Measurements from ENCODE around the gene TNKS1BP1.
A peak's percentile ranks its signal among the peaks of the same experiment; 100 is the strongest.
"Not testable (repeated sequence)": the region's sequence is repeated elsewhere in the genome, so short reads cannot be mapped to it uniquely, and the experiment has no call there.

Gene TNKS1BP1

DNA sequence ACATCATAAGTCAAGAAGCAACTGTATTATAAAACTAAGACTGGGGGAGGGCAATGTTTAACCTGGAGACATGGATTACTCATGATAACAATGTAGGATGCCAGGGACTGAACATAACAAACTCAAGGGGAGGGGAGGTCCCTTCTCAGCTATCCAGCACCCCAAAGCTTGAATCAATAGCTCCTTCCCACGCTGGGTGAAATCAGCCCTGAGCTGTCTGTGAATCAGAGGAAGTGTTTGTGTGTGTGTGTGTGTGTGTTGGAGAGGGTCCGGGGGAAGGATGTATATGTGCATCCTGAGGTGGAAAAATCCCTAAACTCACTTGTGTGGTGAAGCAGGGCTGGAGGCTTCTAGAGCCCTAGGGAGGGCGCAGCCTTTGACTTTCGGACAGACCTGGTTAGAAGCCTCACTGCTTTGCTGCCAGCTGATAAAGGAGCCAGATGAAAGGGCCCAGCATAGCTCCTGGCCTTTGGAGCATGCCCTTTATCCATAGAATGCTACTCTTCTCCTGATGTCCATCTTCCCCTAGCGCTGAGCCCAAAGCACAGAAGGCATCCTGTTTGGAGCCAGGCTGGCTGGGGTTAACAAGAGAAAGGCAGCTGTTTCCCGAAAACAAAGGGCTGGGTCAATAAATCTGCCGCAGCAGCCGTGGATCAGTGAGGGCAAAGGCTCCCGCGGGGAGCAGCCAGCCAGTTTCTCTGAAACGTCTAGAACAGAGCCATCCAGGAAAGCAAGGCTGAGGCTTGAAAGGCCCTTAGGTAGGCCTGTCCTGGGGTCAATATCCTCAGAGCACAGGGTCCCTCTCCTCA lies 35.8 kb downstream of the TNKS1BP1 start:
- ATAC-seq (peak; percentile 50), DNase-seq (no peak)

DNA sequence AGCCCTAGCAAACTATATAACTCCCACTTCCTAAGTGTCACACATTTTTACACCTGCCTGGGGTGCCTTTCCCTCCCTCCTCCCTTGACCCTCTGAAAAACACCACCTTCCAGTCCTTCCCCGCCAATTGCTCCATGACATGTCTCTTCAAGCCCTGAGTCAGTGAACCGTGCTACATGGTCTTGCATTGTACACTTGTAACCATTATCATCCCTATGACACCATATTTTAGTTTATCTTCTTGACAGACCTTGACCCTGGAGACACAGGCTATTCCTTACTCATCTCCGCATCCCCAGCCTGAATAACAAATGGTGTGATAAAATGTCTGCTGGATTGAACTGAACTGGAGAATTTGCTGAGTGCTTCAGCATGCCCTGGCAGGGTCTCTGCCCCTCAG lies 36.9 kb downstream of the TNKS1BP1 start:
- no peak for ATAC-seq
- DNase-seq: no peak

DNA sequence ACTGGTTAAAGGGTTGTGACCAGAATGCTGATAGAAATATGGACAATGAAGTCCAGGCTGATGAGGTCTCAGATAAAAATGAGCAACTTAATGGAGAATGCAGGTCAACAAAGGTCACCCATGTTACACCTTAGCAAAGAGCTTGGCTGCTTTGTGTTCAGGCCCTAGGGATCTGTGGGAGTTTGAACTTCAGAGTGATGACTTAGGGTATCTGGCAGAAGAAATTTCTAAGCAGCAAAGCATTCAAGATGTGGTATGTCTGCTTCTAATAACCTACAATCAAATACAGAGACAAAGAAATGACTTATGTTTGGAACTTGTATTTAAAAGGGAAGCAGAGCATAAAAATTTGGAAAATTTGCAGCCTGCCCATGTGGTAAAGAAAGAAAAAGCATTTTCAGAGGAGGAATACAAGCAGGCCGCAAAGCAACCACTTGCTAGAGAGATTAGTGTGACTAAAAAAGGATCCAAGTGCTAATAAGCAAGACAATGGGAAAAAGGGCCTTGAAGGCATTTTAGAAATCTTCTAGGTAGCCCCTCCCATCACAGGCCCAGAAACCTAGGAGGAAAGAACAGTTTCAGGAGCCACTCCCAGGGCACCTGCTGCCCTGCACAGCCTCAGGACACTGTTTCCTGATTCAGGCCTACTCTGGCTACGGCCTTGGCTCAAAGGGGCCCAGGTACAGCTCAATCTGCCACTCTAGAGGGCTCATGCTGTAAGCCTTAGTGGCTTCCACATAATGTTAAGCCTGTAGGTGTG lies 41.3 kb downstream of the TNKS1BP1 start:
- ATAC-seq (no peak), DNase-seq (no peak)

DNA sequence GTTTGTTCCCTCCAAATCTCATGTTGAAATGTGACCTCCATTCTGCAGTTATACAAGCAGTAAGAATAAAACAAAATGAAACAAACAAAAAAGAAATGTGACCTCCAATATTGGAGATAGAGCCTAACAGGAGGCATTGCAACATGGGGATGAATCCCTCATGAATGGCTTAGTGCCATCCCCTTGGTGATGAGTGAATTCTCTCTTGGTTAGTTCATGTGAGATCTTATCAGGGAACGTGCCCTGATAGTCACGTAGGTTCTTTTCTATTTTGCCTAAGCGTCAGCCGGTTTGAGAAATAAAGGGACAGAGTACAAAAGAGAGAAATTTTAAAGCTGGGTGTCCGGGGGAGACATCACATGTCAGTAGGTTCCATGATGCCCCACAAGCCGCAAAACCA lies 43.2 kb downstream of the TNKS1BP1 start:
- ATAC-seq, DNase-seq: not testable (repeated sequence)

DNA sequence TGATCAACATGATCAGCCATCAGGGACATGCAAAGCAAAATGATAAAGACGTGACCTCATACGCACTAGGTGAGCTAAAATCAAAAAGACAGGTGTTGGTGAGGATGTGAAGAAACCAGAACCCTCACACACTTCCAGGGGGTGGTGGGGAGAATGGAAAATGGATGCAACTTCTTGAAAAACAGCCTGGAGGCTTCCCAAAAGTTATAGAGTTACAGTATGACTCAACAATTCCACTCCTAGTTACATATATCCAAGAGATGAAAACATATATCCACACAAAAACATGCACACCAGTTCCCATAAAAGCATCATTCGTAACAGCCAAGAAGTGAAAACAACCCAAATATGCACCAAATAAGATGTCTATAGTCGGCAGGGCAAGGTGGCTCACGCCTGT lies 45.6 kb downstream of the TNKS1BP1 start:
- ATAC-seq (no peak), DNase-seq (no peak)

DNA sequence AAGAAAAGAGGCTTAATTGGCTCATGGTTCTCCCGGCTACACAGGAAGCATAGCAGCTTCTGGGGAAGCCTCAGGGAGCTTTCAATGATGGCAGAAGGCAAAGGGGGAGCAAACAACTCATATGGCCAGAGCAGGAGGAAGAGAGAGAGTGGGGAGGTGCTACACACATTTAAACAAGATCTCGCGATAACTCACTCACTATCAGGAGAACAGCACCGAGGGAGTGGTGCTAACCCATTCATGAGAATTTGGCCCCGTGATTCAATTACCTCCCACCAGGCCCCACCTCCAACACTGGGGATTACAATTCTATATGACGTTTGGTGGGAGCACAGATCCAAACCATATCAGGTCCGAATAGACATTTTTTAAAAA lies 46.0 kb downstream of the TNKS1BP1 start:
- ATAC-seq (no peak), DNase-seq (no peak)

DNA sequence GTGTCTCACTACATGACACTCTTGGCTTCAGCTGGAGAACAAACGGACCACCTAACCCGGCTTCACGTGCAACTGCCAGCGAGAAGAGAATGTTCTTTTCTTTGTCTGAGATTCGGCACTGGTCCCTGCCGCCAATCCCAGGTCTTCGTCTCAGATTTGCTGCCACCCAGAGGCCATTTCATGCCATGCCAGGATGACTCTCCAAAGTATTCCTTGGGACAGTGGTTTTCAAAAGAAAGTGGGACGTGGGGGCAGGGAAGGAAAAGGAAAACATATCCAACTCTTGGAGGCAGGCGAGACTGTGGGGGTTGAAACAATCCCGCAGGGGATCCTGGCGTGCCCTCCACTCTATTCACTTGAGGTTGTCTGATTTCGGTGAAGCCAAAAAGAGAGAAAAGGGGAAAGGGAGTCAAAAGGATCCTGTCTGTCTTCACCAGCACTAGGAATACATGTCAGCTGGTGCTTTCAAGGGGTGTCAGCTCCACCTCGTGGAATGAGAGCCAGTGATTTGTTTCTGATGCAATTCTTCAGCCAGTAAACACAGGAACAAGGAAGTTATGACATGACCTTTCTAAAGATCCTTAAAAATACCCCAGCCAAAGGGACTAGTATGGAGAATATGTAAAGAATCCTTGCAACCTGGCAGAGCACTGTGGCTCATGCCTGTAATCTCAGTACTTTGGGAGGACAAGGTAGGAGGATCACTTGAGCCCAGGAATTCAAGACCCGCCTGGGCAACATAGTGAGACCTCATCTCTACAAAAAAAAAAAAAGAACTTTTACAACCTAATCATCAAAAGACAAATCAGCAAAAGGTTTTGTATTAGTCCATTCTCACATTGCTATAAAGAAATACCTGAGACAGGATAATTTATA lies 46.7 kb downstream of the TNKS1BP1 start:
- DNase-seq: peak; percentile 37
- no peak for ATAC-seq

DNA sequence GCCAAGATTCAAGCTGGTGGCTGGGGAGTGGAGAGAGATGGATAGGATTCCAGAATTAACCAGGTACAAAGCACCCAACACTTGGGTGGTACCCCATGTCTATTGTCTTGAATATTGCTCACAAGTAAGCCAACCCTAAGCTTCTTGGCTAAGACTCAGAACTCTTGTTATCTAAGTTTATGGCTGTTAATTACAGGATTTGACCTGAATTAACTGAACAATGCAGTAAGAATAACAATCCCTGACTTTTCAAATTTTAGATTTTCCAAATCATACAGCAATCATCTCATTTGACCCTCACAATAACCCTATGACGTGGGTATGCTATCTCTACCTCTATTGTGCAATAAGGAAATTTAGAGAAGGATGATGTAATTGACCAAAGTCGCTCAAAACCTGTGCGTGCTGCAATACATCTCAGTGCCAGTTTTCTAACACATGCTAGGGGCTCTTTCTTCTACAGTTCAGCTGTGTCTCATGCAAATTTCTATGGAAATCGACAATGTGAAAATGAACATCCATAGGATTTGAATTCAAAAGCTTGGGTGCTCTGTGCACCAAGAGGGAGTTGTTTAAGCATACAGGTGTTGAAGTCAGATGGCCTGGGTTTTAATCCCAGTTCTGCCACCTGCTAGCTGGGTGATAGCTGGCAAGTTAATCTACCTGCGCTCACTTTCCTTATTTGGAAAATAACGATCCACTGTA lies 47.6 kb downstream of the TNKS1BP1 start:
- DNase-seq: no peak

DNA sequence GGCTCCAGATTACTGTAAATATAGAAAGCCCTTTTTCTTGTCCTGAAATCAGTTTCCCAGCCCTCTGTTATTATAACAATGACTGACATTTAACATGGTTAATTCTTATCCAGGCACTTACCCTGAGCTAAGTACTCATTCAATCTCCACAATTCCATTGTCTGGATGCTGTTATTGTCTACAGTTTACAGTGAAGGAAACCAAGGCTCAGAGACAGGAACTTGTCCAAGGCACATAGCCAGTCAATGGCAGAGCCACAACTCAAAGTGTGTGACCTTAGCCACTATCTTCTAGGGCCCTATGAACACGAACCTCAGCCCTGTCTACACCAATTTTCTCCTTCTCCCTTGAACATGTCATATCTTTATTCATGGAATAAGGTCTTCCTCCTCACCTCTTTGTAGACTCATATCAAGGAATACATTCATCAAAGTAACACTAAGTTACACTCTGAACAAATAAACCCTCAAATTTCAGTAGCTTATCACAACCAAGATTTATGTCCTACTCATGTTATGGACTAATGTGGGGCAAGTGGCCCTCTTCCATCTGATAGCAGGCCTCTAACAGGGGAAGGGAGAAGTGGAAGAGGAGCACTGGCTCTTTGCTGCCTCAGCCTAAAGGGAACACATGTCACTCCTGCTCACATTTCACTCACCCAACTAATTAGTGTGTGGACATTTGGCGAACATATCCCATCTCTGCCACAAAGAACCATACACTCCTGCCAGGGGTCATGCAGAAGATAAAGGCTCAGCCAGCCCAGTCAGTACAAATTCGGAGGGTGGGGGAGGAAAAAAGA lies 48.4 kb downstream of the TNKS1BP1 start:
- DNase-seq (no peak), ATAC-seq (no peak)

More for the DNA sequence above, 47.6 kb downstream of the TNKS1BP1 start:
- no peak for ATAC-seq

DNA sequence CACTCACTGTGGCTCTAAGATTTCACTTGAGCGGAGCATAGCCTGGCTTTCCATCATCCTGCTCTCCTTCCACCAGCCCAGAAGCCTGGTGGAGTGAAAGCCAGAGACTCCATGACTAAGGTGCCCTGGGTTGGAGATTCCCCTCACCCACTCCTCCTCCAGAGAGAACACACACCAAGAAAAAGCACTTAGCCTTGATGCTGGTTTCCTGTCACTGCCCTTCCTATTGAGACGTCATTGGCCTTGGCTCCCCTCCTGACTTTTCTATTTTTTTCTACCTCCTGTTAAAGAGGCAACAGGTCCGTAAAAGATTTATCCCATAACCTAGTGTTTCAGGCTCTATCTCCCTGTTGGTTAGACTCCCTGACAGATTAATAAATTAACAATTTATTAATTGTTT lies 49.2 kb downstream of the TNKS1BP1 start:
- DNase-seq (no peak), ATAC-seq (no peak)

DNA sequence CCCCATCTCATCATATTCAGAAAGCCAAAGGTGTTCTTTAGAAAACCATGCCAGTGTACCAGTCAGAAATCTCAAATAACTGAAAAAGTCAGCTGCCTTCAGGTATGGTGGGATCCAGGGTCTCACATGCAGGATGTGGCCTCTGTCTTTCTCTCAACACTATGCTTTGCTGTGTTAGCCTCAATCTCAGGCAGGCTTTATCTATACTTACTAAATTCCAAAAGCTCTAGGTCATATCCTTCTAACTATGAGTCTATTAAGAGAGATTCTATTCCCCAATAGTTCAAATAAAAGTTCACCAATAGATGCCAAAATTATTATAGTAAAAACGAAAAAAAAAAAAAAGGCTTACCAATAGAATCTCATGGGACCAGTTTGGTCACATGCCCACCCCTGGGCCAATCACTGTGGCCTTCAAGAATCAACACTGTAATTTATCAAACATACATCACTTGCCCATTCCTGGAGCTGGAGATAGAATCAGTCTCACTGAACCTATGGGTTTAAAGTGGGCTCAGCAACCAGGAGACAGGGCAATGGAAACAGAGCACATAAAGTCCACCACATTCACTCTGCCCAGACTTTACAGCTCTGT lies 49.8 kb downstream of the TNKS1BP1 start:
- no peak for ATAC-seq
- no peak for DNase-seq

DNA sequence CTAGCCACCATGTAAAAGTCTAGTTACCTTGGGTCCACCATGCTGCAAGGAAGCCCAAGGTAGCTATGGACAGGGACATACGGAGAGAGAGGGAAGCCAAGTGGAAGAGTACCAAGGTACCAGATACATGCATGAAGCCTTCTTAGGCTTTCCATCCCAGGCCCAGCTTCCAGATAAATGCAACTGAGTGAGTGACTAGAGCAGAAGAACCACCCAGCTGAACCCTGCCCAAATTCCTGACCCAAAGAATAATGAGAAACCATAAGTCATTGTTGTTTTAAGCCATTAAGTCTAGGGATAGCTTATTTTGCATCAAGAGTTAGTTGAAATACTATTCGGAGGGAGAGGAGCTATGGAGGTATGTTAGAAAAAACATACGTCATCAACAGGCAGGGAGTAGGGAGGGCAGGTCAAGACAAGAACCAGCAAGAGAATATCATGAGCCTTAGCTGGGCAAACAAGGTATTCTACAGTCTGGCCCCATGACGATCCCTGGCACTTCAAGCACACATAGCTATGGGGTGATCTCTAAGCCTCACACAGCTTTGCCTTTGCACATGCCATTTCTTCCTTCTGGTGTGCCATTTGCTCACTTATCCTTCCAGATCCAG lies 51.2 kb downstream of the TNKS1BP1 start:
- ATAC-seq (no peak), DNase-seq (no peak)

DNA sequence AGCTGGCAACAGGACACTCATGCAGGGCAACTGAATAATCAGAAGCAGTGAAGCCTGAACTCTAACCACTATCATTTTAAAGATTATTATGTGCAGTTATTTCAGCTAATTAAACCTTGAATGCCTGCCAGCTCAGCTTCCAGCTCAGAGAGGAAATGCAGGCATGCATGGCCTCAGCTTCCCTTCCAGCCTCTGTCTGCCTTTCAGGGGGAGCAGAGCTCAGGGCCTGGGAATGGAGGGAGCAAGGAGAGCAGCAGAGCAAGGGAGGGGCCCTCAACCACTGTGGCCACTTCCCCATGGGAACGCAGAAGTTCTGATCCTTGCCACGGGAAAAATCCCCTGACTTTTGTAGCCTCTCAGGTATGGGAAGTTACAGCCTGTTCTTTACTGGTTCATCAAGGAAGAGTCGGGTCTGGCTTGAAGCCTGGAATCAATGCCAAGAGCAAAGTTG lies 55.2 kb downstream of the TNKS1BP1 start:
- no peak for DNase-seq
- ATAC-seq: no peak

DNA sequence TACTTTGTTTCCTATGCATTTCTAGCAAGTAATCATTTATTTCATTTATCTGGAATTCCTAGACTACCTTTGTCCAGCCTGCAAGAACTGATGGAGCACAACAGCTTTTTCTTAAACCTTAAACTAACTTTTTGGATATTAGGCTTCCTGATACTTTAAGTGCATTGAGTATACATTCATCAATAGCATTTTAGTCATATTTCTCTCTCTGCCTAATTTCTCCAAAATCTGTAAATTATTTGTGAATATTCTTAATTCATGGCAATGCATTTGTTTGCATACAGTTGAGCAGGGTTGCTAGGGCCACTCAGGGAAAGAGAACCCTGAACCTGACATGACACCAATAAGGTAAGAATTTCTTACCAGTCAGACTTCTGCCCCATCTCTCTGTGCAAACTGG lies 58.6 kb downstream of the TNKS1BP1 start:
- DNase-seq (no peak), ATAC-seq (no peak)

DNA sequence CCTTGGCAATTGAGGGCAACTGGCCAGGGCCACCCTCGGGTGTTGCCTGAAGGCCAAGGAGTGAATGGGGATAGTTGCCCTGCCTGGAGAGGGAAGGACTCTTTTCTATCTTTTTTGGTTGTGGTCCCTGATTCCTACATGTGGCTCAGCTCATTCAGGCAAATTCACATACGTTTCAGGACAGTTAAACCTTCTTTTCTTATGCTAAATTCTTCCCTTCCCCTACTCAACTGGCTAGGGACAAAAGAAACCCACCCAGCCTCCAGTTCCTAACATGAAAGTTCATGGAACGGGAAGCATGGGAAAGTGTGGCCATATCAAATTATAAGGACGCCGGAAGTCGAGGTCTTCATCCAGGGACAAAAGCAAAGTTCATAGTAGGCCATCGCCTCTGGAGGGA lies 61.4 kb downstream of the TNKS1BP1 start:
- ATAC-seq (no peak), DNase-seq (no peak)

DNA sequence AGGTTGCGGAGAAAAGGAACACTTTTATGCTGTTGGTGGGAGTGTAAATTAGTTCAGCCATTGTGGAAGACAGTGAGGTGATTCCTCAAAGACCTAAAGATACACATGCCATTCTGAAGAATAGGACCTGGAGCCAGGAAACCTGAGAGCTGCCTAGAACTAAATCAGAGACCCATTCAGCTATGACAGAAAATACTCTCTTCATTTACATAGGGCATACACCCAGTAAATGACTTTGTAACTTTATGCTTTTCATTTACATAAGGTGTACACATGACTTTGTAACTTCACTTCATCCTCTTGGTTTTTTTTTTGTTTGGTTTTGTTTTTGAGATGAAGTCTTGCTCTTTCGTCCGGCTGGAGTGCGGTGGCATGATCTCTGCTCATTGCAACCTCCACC lies 62.6 kb downstream of the TNKS1BP1 start:
- DNase-seq: no peak
- no peak for ATAC-seq

DNA sequence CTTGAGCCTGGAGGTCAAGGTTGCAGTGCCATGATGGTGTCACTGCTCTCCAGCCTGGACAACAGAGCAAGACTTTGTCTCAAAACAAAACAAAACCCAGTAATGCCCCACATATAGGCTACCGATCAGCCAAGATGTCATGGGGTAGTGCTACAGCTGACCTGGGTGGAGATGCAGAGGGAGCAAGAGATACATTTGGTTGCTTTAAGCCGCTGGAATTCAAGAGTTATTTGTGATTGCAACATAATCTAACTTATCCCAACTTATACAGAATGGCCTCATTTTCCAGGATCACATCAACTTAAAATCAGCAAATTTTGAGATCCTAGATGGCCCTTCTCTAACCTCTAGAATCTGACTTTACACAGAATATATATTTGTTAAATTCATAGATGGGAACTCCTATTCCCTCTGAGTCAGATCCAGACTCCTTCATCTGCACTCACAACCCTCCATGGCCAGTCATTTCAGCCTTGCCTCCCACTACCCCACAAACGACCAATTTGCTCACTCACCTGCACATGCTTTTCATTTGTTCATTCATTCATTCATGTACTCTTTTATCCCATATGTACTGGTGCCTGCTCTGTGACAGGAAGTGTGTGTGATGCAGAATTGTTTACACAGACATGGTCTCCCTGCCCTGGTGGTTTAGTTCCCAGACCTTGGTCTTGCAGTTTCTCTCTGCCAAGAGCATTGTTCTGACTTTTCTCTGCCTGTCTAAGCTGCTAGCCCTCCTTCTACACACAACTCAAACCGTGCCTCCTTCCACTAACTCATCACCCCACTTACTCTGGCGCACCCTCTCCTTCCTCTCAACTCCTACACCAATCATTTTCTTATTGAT lies 63.6 kb downstream of the TNKS1BP1 start:
- no peak for DNase-seq

DNA sequence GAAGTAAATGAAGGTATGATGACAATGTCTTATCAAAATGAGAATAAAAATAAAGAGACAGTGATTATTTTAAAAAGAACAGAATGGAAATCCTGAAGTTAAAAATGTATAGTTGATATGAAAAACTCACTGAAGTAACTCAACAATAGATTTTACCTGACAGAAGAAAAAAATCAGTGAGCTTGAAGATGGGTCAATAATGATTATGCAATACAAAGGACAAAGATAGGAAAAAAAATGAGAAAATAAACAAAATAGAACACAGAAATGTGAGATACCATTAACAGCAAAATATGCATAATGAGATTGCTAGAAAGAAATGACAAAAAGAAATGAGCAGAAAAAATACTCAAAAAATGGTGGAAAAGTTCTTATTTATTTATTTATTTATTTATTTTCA lies 68.6 kb downstream of the TNKS1BP1 start:
- ATAC-seq (no peak), DNase-seq (no peak)

More for the DNA sequence above, 63.6 kb downstream of the TNKS1BP1 start:
- no peak for ATAC-seq

DNA sequence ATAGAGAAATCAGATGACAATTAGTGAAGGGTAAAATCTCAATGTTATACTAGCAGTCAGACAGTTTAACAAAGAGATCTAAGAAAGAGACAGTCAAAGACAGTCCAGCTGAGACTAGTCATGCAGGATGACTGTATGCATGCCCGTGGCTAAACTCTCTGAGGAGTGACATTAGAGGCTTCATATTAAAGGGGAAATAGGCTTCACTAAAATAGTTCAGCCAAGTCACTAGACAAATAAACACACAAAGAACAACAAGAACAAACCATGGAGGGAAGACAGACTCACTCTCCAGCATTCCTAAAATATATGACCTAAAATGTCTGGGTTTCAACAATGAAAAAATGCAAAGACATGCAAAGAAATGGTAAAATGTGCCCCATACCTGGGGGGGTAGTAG lies 69.1 kb downstream of the TNKS1BP1 start:
- no peak for DNase-seq

More for the DNA sequence above, 69.1 kb downstream of the TNKS1BP1 start:
- no peak for ATAC-seq
